Measurements from ENCODE around the gene LSAMP. TPM values are rescaled to one million over a fixed set of nuclear protein-coding genes. Genes with fewer than 3 reads are reported as not detected.

The LSAMP gene
- total RNA-seq, 1 donor = 3.3 TPM

DNA sequence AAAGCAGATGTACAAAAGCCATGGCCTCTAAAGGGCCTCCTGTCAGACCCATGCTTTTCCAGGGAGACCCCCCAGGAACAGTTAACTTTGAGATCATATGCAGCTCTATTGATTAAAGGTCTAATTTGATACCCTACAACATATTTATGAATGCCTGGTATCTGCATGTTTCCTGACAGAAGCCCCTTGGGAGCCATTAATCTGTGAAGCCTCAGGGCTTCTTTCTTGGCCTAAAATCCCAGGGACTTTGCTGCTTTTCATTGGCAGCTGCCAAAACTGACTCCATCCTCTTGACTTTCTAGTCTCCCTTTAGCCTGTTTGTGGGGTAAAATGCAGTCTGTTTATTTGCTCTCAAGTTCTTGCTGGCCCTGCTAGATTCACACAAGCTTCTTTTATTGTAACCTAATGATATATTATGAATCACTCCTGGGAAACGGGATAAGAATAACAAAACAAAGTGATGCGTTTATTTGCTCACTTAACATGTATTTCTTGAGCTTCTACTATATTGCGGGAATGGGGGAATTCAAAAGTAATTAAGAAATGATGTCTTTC lies 257.0 kb downstream of the LSAMP start:
- H3K79me2 ChIP-seq (ENCODE audit: insufficient read depth, low read length) = no peaks in the 10 kb centered on the region
- no peak overlapping the region for H3K4me2 ChIP-seq (ENCODE audit: insufficient read depth, low read length)
- no peak overlapping the region for H2AFZ ChIP-seq (ENCODE audit: low read length)
- no peak overlapping the region for H3K27ac ChIP-seq (ENCODE audit: low read depth, low read length)
- no peaks in the 10 kb centered on the region for H3K9me3 ChIP-seq (ENCODE audit: low read depth, low read length)
- no peaks in the 10 kb centered on the region for H4K20me1 ChIP-seq (ENCODE audit: insufficient read depth, low read length)
- no peak overlapping the region for H3K4me3 ChIP-seq (ENCODE audit: insufficient read depth, low read length)
- TF ChIP-seq, protein P1, sequence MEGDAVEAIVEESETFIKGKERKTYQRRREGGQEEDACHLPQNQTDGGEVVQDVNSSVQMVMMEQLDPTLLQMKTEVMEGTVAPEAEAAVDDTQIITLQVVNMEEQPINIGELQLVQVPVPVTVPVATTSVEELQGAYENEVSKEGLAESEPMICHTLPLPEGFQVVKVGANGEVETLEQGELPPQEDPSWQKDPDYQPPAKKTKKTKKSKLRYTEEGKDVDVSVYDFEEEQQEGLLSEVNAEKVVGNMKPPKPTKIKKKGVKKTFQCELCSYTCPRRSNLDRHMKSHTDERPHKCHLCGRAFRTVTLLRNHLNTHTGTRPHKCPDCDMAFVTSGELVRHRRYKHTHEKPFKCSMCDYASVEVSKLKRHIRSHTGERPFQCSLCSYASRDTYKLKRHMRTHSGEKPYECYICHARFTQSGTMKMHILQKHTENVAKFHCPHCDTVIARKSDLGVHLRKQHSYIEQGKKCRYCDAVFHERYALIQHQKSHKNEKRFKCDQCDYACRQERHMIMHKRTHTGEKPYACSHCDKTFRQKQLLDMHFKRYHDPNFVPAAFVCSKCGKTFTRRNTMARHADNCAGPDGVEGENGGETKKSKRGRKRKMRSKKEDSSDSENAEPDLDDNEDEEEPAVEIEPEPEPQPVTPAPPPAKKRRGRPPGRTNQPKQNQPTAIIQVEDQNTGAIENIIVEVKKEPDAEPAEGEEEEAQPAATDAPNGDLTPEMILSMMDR (IDR thresholded peaks at IDR 0.05; ENCODE audit: extremely low read depth, low read depth, low read length) = no peak
- no peaks in the 10 kb centered on the region for H3K36me3 ChIP-seq (ENCODE audit: insufficient read depth, low read length)
- no peaks in the 10 kb centered on the region for H3K4me1 ChIP-seq (ENCODE audit: insufficient read depth, low read length)
- H3K27me3 ChIP-seq (ENCODE audit: insufficient read depth, low read length) = no peaks in the 10 kb centered on the region
- no peak for DNase-seq (ENCODE audit: insufficient read length, low spot score, missing footprints)

DNA sequence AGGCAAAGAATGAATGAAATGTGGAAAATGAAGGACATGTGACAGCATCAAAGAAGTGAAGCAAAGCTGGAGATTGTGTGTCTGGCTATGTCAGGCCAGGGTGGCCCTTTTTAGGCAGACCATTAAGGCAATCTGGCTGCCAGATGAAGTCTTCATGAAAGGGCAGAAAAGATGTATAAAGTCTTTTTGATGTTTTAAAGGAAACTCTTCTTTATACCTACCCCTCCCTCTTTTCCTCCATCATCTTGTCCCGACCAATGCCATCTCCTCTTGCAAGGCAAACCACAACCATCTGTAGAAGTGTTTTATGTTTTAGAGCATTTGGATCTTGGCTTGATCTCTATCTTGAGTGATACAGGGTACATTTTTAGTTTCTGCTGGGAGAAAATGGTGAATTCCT lies 259.2 kb downstream of the LSAMP start:
- H4K20me1 ChIP-seq (ENCODE audit: insufficient read depth, low read length) = no peaks in the 10 kb centered on the region
- H3K27ac ChIP-seq (ENCODE audit: low read depth, low read length) = no peak overlapping the region
- H3K4me3 ChIP-seq (ENCODE audit: insufficient read depth, low read length) = no peak overlapping the region
- no peaks in the 10 kb centered on the region for H3K27me3 ChIP-seq (ENCODE audit: insufficient read depth, low read length)
- no peaks in the 10 kb centered on the region for H3K36me3 ChIP-seq (ENCODE audit: insufficient read depth, low read length)
- no peaks in the 10 kb centered on the region for H3K9me3 ChIP-seq (ENCODE audit: low read depth, low read length)
- no peak overlapping the region for H3K4me2 ChIP-seq (ENCODE audit: insufficient read depth, low read length)
- DNase-seq (ENCODE audit: insufficient read length, low spot score, missing footprints) = no peak
- H3K79me2 ChIP-seq (ENCODE audit: insufficient read depth, low read length) = no peaks in the 10 kb centered on the region
- TF ChIP-seq, protein P1 (IDR thresholded peaks at IDR 0.05; ENCODE audit: extremely low read depth, low read depth, low read length) = no peak
- no peaks in the 10 kb centered on the region for H3K4me1 ChIP-seq (ENCODE audit: insufficient read depth, low read length)
- H2AFZ ChIP-seq (ENCODE audit: low read length) = no peak overlapping the region

DNA sequence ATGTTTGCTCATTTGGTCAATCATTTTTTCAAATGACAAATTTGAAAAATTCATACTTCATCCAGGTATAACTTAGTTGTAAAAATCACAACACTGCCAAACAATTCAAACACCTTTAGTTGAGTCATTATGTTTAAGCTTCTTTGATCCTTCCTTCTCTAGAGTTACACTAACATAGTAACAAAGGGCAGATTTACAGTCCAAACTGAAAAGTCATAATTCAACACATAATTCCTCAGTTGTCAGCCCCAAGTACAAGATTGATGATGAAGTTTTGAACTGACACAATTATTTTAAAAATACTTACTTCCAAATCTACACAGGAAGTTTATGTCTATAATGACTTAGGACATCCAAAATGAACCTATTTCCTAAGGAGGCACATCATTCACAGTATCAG lies 264.1 kb downstream of the LSAMP start:
- Histone ChIP-seq H3K4me3 (ENCODE audit: insufficient read depth, low read length) (no peak overlapping the region), H3K4me1 (ENCODE audit: insufficient read depth, low read length) (no peaks in the 10 kb centered on the region), H3K9me3 (ENCODE audit: low read depth, low read length) (no peaks in the 10 kb centered on the region), H3K27ac (ENCODE audit: low read depth, low read length) (no peak overlapping the region), H3K27me3 (ENCODE audit: insufficient read depth, low read length) (no peaks in the 10 kb centered on the region), H2AFZ (ENCODE audit: low read length) (no peak overlapping the region), H3K79me2 (ENCODE audit: insufficient read depth, low read length) (no peaks in the 10 kb centered on the region), H3K4me2 (ENCODE audit: insufficient read depth, low read length) (no peak overlapping the region), H3K36me3 (ENCODE audit: insufficient read depth, low read length) (no peaks in the 10 kb centered on the region), H4K20me1 (ENCODE audit: insufficient read depth, low read length) (no peaks in the 10 kb centered on the region)
- TF ChIP-seq, protein P1 (IDR thresholded peaks at IDR 0.05; ENCODE audit: extremely low read depth, low read depth, low read length) = no peak
- no peak for DNase-seq (ENCODE audit: insufficient read length, low spot score, missing footprints)

DNA sequence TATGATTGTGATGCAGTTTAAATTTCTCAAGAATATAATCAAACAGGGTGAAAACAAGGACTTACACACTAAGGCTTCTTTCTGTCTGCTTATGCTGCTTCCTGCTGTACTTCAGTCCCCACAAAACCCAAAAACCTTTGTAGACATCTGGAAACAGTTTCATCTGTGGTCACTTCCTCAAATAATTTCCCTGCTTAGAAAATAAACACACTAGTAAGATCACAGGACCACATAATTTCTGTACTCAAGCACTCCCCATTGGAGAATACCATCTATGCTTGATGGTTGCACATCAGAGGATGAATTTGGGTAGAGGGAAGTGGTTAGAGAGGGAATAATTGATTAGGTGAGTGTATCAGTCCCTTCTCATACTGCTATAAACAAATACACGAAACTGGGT lies 266.2 kb downstream of the LSAMP start:
- Histone ChIP-seq H3K36me3 (ENCODE audit: insufficient read depth, low read length) (no peaks in the 10 kb centered on the region), H4K20me1 (ENCODE audit: insufficient read depth, low read length) (no peaks in the 10 kb centered on the region), H3K4me3 (ENCODE audit: insufficient read depth, low read length) (no peak overlapping the region), H2AFZ (ENCODE audit: low read length) (no peak overlapping the region), H3K4me2 (ENCODE audit: insufficient read depth, low read length) (no peak overlapping the region), H3K27me3 (ENCODE audit: insufficient read depth, low read length) (no peaks in the 10 kb centered on the region), H3K79me2 (ENCODE audit: insufficient read depth, low read length) (no peaks in the 10 kb centered on the region), H3K9me3 (ENCODE audit: low read depth, low read length) (no peaks in the 10 kb centered on the region), H3K4me1 (ENCODE audit: insufficient read depth, low read length) (no peaks in the 10 kb centered on the region), H3K27ac (ENCODE audit: low read depth, low read length) (no peak overlapping the region)
- TF ChIP-seq, protein P1 (IDR thresholded peaks at IDR 0.05; ENCODE audit: extremely low read depth, low read depth, low read length) = no peak
- no peak for DNase-seq (ENCODE audit: insufficient read length, low spot score, missing footprints)

All from osteoblast (primary cell).